ENCODE results near the gene GPC2.
"Not testable (repeated sequence)": the region's sequence is repeated elsewhere in the genome, so short reads cannot be mapped to it uniquely, and the experiment has no call there.

Gene GPC2

DNA sequence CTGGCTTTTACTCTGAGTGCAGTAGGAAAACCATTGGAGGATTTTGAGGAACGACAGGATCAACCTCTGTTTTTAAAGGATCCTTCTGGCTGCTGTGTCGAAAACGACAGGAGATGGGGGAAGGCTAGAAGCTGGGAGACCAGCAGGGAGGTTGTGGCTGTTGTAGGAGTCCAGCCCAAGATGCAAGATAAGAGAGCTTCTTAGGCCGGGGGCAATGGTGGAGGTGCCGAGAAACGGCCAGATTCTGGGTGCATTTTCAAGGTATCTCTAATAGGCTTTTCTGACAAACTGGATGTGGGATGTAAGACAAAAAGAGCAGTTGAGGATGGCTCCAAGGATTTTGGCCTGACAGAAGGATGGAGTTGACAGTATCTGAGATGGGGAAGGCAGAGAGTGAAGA, 32.3 kb upstream of the GPC2 start:
- no peak for TF ChIP-seq CTCF (conservative IDR thresholded peaks at IDR 0.05)
- no peak overlapping the region for H3K27ac ChIP-seq

GRCh38 chr7:100208911-100209408, 31.8 kb upstream of the GPC2 start:
- no peak overlapping the region for H3K27ac ChIP-seq
- TF ChIP-seq CTCF (conservative IDR thresholded peaks at IDR 0.05): no peak

- no peak overlapping the region for H3K27ac ChIP-seq
- TF ChIP-seq CTCF (conservative IDR thresholded peaks at IDR 0.05): no peak
Observed at GRCh38 chr7:100204454-100204853, 27.3 kb upstream of the GPC2 start.

- no peak overlapping the region for H3K27ac ChIP-seq
- no peak for TF ChIP-seq CTCF (conservative IDR thresholded peaks at IDR 0.05)
Observed at GRCh38 chr7:100200693-100201092, 23.5 kb upstream of the GPC2 start.

DNA sequence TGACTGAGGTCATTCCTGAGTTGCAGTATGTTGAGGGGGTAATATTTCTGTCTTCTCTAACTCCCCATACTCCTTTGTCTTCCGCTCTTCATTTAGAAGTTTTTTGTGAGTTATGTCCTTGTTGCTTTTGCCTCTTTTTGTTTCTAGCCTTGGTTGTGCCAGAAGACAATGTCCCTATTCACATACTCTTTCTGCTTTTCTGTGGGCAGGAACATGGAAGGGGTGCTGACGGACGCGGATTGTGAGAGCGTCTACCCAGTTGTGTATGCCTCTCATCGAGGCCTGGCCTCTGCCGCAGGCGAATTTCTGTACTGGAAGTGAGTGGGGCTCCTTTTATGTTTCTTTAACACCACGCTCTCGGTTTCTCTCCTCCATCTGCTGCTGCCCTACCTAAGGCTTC, 21.1 kb upstream of the GPC2 start:
- TF ChIP-seq CTCF (conservative IDR thresholded peaks at IDR 0.05): no peak
- H3K27ac ChIP-seq: no peak overlapping the region

DNA sequence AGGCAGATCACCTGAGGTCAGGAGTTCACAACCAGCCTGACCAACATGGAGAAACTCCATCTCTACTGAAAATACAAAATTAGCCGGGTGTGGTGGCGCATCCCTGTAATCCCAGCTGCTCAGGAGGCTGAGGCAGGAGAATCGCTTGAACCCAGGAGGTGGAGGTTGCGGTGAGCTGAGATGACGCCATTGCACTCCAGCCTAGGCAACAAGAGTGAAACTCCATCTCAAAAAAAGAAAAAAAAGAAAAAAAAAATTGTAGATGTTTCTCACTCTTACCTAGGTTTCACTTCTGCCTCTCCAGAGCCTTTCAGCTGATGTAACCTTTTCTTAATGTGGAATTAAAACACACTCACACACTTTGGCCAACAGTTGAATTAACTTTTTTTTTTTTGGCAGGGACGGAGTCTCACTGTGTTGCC, 18.7 kb upstream of the GPC2 start:
- not testable (repeated sequence) for H3K27ac ChIP-seq

- no peak overlapping the region for H3K27ac ChIP-seq
- TF ChIP-seq CTCF (conservative IDR thresholded peaks at IDR 0.05): no peak
Observed at GRCh38 chr7:100195222-100195621, 18.0 kb upstream of the GPC2 start.

DNA sequence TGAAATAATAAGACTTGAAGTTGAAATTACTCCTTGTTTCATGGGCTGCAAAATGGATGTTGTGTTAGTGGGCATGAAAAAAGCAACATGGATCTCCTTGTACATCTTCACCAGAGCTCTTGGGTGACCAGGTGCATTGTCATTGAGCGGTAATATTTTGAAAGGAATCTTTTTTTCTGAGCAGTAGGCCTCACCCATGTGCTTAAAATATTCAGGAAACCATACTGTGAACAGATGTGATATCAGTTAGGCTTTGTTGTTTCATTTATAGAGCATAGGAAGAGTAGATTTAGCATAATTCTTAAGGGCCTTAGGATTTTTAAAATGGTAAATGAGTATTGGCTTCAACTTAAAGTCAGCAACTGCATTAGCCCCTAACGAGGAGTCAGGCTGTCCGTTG, 15.8 kb upstream of the GPC2 start:
- H3K27ac ChIP-seq: no peak overlapping the region
- TF ChIP-seq CTCF (conservative IDR thresholded peaks at IDR 0.05): no peak

GRCh38 chr7:100192281-100192862, 15.2 kb upstream of the GPC2 start:
- H3K27ac ChIP-seq: not testable (repeated sequence)

All from VCaP (cell line).